Hepatocyte (in vitro differentiated cells): ENCODE measurements around the gene SLC25A2.
"Not testable (repeated sequence)": the region's sequence is repeated elsewhere in the genome, so short reads cannot be mapped to it uniquely, and the experiment has no call there.

Experiments
- CTCF ChIP-seq: fragments of 200-600 bp; sonication (generic); IDR thresholded peaks from 2 replicates; pipeline ENCODE4 v1.5.1; 2016; ENCODE audit warnings: antibody characterized with exemption, mild to moderate bottlenecking; ENCODE audit not compliant: poor library complexity
- EZH2 ChIP-seq: fragments of 200-600 bp; sonication (generic); IDR thresholded peaks from 2 replicates; pipeline ENCODE4 v1.6.1; 2016; ENCODE audit warnings: antibody characterized with exemption, mild to moderate bottlenecking, borderline replicate concordance

DNA sequence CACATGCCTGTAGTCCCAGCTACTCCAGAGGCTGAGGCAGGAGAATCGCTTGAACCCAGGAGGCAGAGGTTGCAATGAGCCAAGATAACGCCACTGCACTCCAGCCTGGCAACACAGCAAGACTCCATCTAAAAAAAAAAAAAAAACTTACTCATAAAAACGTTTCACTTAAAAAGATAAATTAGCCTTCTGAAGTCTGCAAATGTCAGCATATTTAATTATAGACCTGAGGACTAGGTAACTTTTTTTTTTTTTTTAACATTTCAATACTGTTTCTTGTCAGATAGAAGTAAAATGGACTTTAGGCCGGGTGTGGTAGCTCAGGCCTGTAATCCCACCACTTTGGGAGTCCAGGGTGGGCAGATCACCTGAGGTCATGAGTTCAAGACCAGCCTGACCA lies 13.1 kb upstream of the SLC25A2 start:
- TF ChIP-seq EZH2, CTCF: not testable (repeated sequence)
